Stimulated activated CD4-positive, alpha-beta T cell treated with anti-CD3 and anti-CD28 coated beads, Interleukin-12 subunit alpha, Interleukin-12 subunit beta, amount 100 ng/mL, for 4 hours (primary cell): ENCODE measurements around the gene CHMP6.

Experiments
- DNase-seq: peaks from one replicate; pipeline ENCODE4 v3.0.0-alpha.2; 2020

CHMP6 gene

GRCh38 chr17:80991645-80992076, at the start of gene CHMP6:
Gene CHMP6, plus strand, starts transcription at chr17:80991841. Its CDS starts 78 bp downstream, at chr17:80991919.
- peak; percentile 70 for DNase-seq

- no peak for DNase-seq
These were observed 49.0 kb upstream of the CHMP6 start for GRCh38 chr17:80942423-80943345.

GRCh38 chr17:80943346-80944145, 48.1 kb upstream of the CHMP6 start:
- DNase-seq, result no peak

GRCh38 chr17:80944326-80944725, 47.3 kb upstream of the CHMP6 start:
- no peak for DNase-seq

- no peak for DNase-seq
These were observed 45.9 kb upstream of the CHMP6 start for GRCh38 chr17:80945736-80946135.

GRCh38 chr17:80946449-80946848, 45.2 kb upstream of the CHMP6 start:
- DNase-seq, result no peak

- no peak for DNase-seq
These were observed 44.3 kb upstream of the CHMP6 start for GRCh38 chr17:80947200-80947940.

GRCh38 chr17:80948019-80948975, 43.3 kb upstream of the CHMP6 start:
- DNase-seq, result no peak

- DNase-seq, result no peak
These were observed 42.6 kb upstream of the CHMP6 start for GRCh38 chr17:80948976-80949450.

GRCh38 chr17:80949451-80950421, 41.9 kb upstream of the CHMP6 start:
- no peak for DNase-seq

- no peak for DNase-seq
These were observed 41.0 kb upstream of the CHMP6 start for GRCh38 chr17:80950466-80951120.

GRCh38 chr17:80951121-80952090, 40.2 kb upstream of the CHMP6 start:
- DNase-seq, result no peak

GRCh38 chr17:80952291-80952690, 39.4 kb upstream of the CHMP6 start:
- no peak for DNase-seq

- no peak for DNase-seq
These were observed 37.9 kb upstream of the CHMP6 start for GRCh38 chr17:80953471-80954315.

GRCh38 chr17:80955078-80955477, 36.6 kb upstream of the CHMP6 start:
- DNase-seq, result no peak

- no peak for DNase-seq
These were observed 35.9 kb upstream of the CHMP6 start for GRCh38 chr17:80955671-80956280.
